ENCODE results near the gene SLC5A10.
A peak's percentile ranks its signal among the peaks of the same experiment; 100 is the strongest.
"Not testable (repeated sequence)": the region's sequence is repeated elsewhere in the genome, so short reads cannot be mapped to it uniquely, and the experiment has no call there.

The SLC5A10 gene

GRCh38 chr17:18951941-18952842, at the start of gene SLC5A10:
TSS of gene SLC5A10 (plus strand) at chr17:18952165. CDS start at chr17:18952206, 41 bp downstream.
- no peak for DNase-seq (ENCODE audit: low read depth)

- DNase-seq (ENCODE audit: low read depth) = no peak
These were observed 47.5 kb upstream of the SLC5A10 start for GRCh38 chr17:18904482-18904881.

- no peak for DNase-seq (ENCODE audit: low read depth)
These were observed 46.7 kb upstream of the SLC5A10 start for GRCh38 chr17:18905226-18905625.

GRCh38 chr17:18910326-18910725, 41.6 kb upstream of the SLC5A10 start:
- no peak for DNase-seq (ENCODE audit: low read depth)

GRCh38 chr17:18910881-18911280, 41.1 kb upstream of the SLC5A10 start:
- no peak for DNase-seq (ENCODE audit: low read depth)

GRCh38 chr17:18916816-18917500, 35.0 kb upstream of the SLC5A10 start:
- DNase-seq (ENCODE audit: low read depth) = no peak

- DNase-seq (ENCODE audit: low read depth) = no peak
These were observed 34.4 kb upstream of the SLC5A10 start for GRCh38 chr17:18917506-18918032.

GRCh38 chr17:18919963-18920362, 32.0 kb upstream of the SLC5A10 start:
- no peak for DNase-seq (ENCODE audit: low read depth)

- peak; percentile 54 for DNase-seq (ENCODE audit: low read depth)
These were observed 31.0 kb upstream of the SLC5A10 start for GRCh38 chr17:18920911-18921441.

- DNase-seq (ENCODE audit: low read depth) = no peak
These were observed 30.5 kb upstream of the SLC5A10 start for GRCh38 chr17:18921485-18921884.

- DNase-seq (ENCODE audit: low read depth) = peak; percentile 58
These were observed 30.0 kb upstream of the SLC5A10 start for GRCh38 chr17:18921912-18922451.

GRCh38 chr17:18922596-18922995, 29.4 kb upstream of the SLC5A10 start:
- DNase-seq (ENCODE audit: low read depth) = not testable (repeated sequence)

GRCh38 chr17:18925187-18925586, 26.8 kb upstream of the SLC5A10 start:
- no peak for DNase-seq (ENCODE audit: low read depth)

GRCh38 chr17:18928628-18929125, 23.3 kb upstream of the SLC5A10 start:
- DNase-seq (ENCODE audit: low read depth) = no peak

GRCh38 chr17:18932360-18933055, 19.5 kb upstream of the SLC5A10 start:
- no peak for DNase-seq (ENCODE audit: low read depth)

- DNase-seq (ENCODE audit: low read depth) = no peak
These were observed 18.6 kb upstream of the SLC5A10 start for GRCh38 chr17:18933102-18934058.

GRCh38 chr17:18937981-18938691, 13.8 kb upstream of the SLC5A10 start:
- DNase-seq (ENCODE audit: low read depth) = no peak

GRCh38 chr17:18938692-18939023, 13.3 kb upstream of the SLC5A10 start:
- DNase-seq (ENCODE audit: low read depth) = no peak

- no peak for DNase-seq (ENCODE audit: low read depth)
These were observed 7.3 kb upstream of the SLC5A10 start for GRCh38 chr17:18944646-18945045.

- DNase-seq (ENCODE audit: low read depth) = peak; percentile 36
These were observed 5.4 kb upstream of the SLC5A10 start for GRCh38 chr17:18946536-18946935.
